ENCODE measurements around the gene TRIO.

TRIO gene

DNA sequence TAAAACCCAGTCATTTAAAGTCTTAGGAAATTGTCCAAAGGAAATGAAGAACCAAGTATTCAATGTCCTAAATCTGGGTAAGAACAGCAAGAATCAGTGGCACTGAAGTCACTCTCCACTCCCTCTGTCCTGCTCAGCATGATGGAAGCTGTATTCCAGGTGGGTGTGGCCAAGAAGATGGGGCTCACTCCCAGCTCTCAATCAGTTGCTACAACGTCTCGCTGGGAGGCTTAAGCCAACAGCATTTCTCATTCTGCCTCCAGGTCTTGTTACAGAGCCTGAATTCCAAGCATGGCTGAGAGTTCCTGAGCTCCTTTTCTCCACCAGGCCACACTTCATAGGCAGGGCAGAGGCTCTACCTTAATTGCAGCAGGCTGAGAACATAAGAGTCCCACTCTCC, 41.2 kb upstream of the TRIO start:
- Histone ChIP-seq H3K36me3 (ENCODE audit: insufficient read depth, low read length) (no peaks in the 10 kb centered on the region), H3K27me3 (ENCODE audit: insufficient read depth, low read length, poor library complexity) (no peaks in the 10 kb centered on the region), H3K79me2 (ENCODE audit: insufficient read depth, low read length) (no peaks in the 10 kb centered on the region), H3K9ac (ENCODE audit: low read depth, low read length) (no peak overlapping the region), H2AFZ (ENCODE audit: low read depth, low read length) (no peak overlapping the region), H3K4me1 (ENCODE audit: insufficient read depth, low read length) (no peaks in the 10 kb centered on the region), H3K4me2 (ENCODE audit: insufficient read depth, low read length) (no peak overlapping the region), H3K9me3 (ENCODE audit: insufficient read depth, low read length, severe bottlenecking) (no peaks in the 10 kb centered on the region), H4K20me1 (ENCODE audit: insufficient read depth, low read length) (no peaks in the 10 kb centered on the region), H3K27ac (ENCODE audit: low read length) (no peak overlapping the region), H3K4me3 (ENCODE audit: low read depth in 1 of 2, low read length in 2 of 2) (no peak overlapping the region)
- TF ChIP-seq CTCF (IDR thresholded peaks at IDR 0.05; ENCODE audit: borderline replicate concordance, extremely low read depth, low read length, poor library complexity, severe bottlenecking) (no peak), EZH2 (IDR thresholded peaks at IDR 0.05; ENCODE audit: borderline replicate concordance, low read depth, low read length, severe bottlenecking) (no peak)
- ATAC-seq (ENCODE audit: insufficient read depth, low read depth), result no peak
- DNase-seq, result no peak

DNA sequence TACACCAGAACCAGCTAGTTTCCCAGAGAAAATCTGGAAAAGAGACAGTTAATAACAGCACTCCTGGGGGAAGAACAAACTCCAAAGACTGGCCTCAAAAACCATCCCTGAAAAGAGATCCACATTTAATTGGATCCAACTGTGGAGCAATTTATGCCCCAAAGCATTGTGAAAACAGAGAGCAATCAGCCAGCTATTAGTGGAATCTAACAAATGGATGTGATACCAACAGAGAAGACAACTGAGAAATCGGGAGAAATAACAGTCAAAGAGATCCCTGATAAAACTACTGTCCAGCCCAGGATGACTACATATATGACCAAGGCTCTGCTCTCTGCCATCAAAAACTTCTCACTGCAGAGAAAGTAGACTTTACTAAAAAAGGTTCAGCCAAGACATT, 40.5 kb upstream of the TRIO start:
- Histone ChIP-seq H3K27me3 (ENCODE audit: insufficient read depth, low read length, poor library complexity) (no peaks in the 10 kb centered on the region), H3K27ac (ENCODE audit: low read length) (no peak overlapping the region), H3K4me3 (ENCODE audit: low read depth in 1 of 2, low read length in 2 of 2) (no peak overlapping the region), H3K4me1 (ENCODE audit: insufficient read depth, low read length) (no peaks in the 10 kb centered on the region), H2AFZ (ENCODE audit: low read depth, low read length) (no peak overlapping the region), H3K9ac (ENCODE audit: low read depth, low read length) (no peak overlapping the region), H3K36me3 (ENCODE audit: insufficient read depth, low read length) (no peaks in the 10 kb centered on the region), H3K4me2 (ENCODE audit: insufficient read depth, low read length) (no peak overlapping the region), H3K9me3 (ENCODE audit: insufficient read depth, low read length, severe bottlenecking) (no peaks in the 10 kb centered on the region), H3K79me2 (ENCODE audit: insufficient read depth, low read length) (no peaks in the 10 kb centered on the region), H4K20me1 (ENCODE audit: insufficient read depth, low read length) (no peaks in the 10 kb centered on the region)
- DNase-seq (no peak), ATAC-seq (ENCODE audit: insufficient read depth, low read depth) (no peak)
- TF ChIP-seq CTCF (IDR thresholded peaks at IDR 0.05; ENCODE audit: borderline replicate concordance, extremely low read depth, low read length, poor library complexity, severe bottlenecking), result no peak
- TF ChIP-seq EZH2 (IDR thresholded peaks at IDR 0.05; ENCODE audit: borderline replicate concordance, low read depth, low read length, severe bottlenecking), result no peak

DNA sequence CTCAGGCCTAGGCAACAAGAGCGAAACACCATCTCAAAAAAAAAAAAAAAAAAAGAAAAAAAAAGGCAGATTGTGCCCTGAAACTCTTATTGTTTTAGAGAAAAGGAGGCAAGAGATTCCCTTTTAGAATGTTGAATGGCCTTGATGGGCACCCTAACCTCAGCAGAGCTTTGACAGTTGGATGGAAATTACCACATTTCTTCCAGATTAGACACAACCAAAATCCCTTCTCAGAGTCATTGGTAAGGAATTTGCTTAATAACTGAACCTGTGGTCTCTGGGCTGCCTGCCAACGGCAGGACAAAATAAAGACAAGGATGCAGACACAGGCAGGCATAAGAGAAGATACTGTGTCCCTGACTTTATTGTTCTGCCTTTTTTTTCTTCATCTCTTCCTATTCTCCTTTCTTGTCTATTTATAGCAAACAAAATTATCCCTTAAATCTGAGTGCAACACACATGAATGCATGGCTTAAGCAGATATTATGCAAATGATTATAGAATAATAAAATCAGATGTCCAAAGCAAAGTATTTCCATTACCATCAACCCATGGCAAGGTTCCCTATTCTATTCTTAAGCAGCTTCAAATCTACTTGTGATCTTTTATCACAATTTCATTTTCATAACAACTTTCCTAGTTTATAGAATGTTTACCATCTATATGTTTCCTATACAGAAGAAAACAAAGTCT, 37.3 kb upstream of the TRIO start:
- no peaks in the 10 kb centered on the region for H4K20me1 ChIP-seq (ENCODE audit: insufficient read depth, low read length)
- no peaks in the 10 kb centered on the region for H3K79me2 ChIP-seq (ENCODE audit: insufficient read depth, low read length)
- DNase-seq (no peak), ATAC-seq (ENCODE audit: insufficient read depth, low read depth) (no peak)
- no peaks in the 10 kb centered on the region for H3K36me3 ChIP-seq (ENCODE audit: insufficient read depth, low read length)
- no peaks in the 10 kb centered on the region for H3K4me1 ChIP-seq (ENCODE audit: insufficient read depth, low read length)
- no peak overlapping the region for H3K9ac ChIP-seq (ENCODE audit: low read depth, low read length)
- TF ChIP-seq EZH2 (IDR thresholded peaks at IDR 0.05; ENCODE audit: borderline replicate concordance, low read depth, low read length, severe bottlenecking), result no peak
- TF ChIP-seq CTCF (IDR thresholded peaks at IDR 0.05; ENCODE audit: borderline replicate concordance, extremely low read depth, low read length, poor library complexity, severe bottlenecking), result no peak
- no peak overlapping the region for H3K27ac ChIP-seq (ENCODE audit: low read length)
- H2AFZ ChIP-seq (ENCODE audit: low read depth, low read length), result no peak overlapping the region
- no peak overlapping the region for H3K4me3 ChIP-seq (ENCODE audit: low read depth in 1 of 2, low read length in 2 of 2)
- no peaks in the 10 kb centered on the region for H3K9me3 ChIP-seq (ENCODE audit: insufficient read depth, low read length, severe bottlenecking)
- H3K4me2 ChIP-seq (ENCODE audit: insufficient read depth, low read length), result no peak overlapping the region
- no peaks in the 10 kb centered on the region for H3K27me3 ChIP-seq (ENCODE audit: insufficient read depth, low read length, poor library complexity)
